ENCODE data around the gene RORB. TPM values are rescaled to one million over a fixed set of nuclear protein-coding genes. Genes with fewer than 3 reads are reported as not detected.

RORB gene
- total RNA-seq, 1 experiment from 2014 or later: 0.08 TPM

GRCh38 chr9:74721696-74722660 lies 224.8 kb downstream of the RORB start:
- Histone ChIP-seq H3K36me3 (ENCODE audit: control insufficient read depth, insufficient read depth, low read length) (no peaks in the 10 kb centered on the region), H3K4me1 (ENCODE audit: control insufficient read depth, insufficient read depth, low read length) (no peaks in the 10 kb centered on the region), H3K27me3 (ENCODE audit: control insufficient read depth, insufficient read depth, low read length) (no peaks in the 10 kb centered on the region), H3K27ac (ENCODE audit: low read length) (no peak overlapping the region), H3K9me3 (ENCODE audit: control insufficient read depth, insufficient read depth, low read depth, low read length) (no peaks in the 10 kb centered on the region), H3K4me3 (ENCODE audit: low read depth in 2 of 2, low read length in 2 of 2) (no peak overlapping the region)
- ATAC-seq (no peak), DNase-seq (ENCODE audit: low read depth, low spot score) (no peak)
- TF ChIP-seq CTCF (IDR thresholded peaks at IDR 0.05) (no peak), SIN3A (IDR thresholded peaks at IDR 0.05; ENCODE audit: borderline replicate concordance, insufficient read depth, low read depth, low read length) (no peak), REST (IDR thresholded peaks at IDR 0.05; ENCODE audit: insufficient read depth in 1 of 2, low read depth in 2 of 2, low read length in 1 of 2) (no peak), TCF7L2 (IDR thresholded peaks at IDR 0.05; ENCODE audit: low read depth, low read length) (no peak), POLR2AphosphoS5 (IDR thresholded peaks at IDR 0.05; ENCODE audit: low read depth, low read length) (no peak)
- CTCF ChIA-PET: no interaction called here
- in situ Hi-C loops (cut with HindIII; ENCODE audit: low pct_unique_long_range_greater_than_20kb, low sequenced_read_pairs) (no loop called here), intact Hi-C loops (cut with micrococcal nuclease; ENCODE audit: unreplicated experiment) (no loop called here)
- POLR2A ChIA-PET: no interaction called here
- no TSS peak for BruUV-seq (replicated peaks)

GRCh38 chr9:74724317-74724716 lies 227.2 kb downstream of the RORB start:
- ATAC-seq (no peak), DNase-seq (ENCODE audit: low read depth, low spot score) (no peak)
- in situ Hi-C loops (cut with HindIII; ENCODE audit: low pct_unique_long_range_greater_than_20kb, low sequenced_read_pairs) (no loop called here), intact Hi-C loops (cut with micrococcal nuclease; ENCODE audit: unreplicated experiment) (no loop called here)
- CTCF ChIA-PET: no interaction called here
- Histone ChIP-seq H3K4me3 (ENCODE audit: low read depth in 2 of 2, low read length in 2 of 2) (no peak overlapping the region), H3K9me3 (ENCODE audit: control insufficient read depth, insufficient read depth, low read depth, low read length) (no peaks in the 10 kb centered on the region), H3K27ac (ENCODE audit: low read length) (no peak overlapping the region), H3K27me3 (ENCODE audit: control insufficient read depth, insufficient read depth, low read length) (no peaks in the 10 kb centered on the region), H3K4me1 (ENCODE audit: control insufficient read depth, insufficient read depth, low read length) (no peaks in the 10 kb centered on the region), H3K36me3 (ENCODE audit: control insufficient read depth, insufficient read depth, low read length) (no peaks in the 10 kb centered on the region)
- no TSS peak for BruUV-seq (replicated peaks)
- TF ChIP-seq POLR2AphosphoS5 (IDR thresholded peaks at IDR 0.05; ENCODE audit: low read depth, low read length) (no peak), SIN3A (IDR thresholded peaks at IDR 0.05; ENCODE audit: borderline replicate concordance, insufficient read depth, low read depth, low read length) (no peak), REST (IDR thresholded peaks at IDR 0.05; ENCODE audit: insufficient read depth in 1 of 2, low read depth in 2 of 2, low read length in 1 of 2) (no peak), TCF7L2 (IDR thresholded peaks at IDR 0.05; ENCODE audit: low read depth, low read length) (no peak), CTCF (IDR thresholded peaks at IDR 0.05) (no peak)
- POLR2A ChIA-PET: no interaction called here

Measured in Panc1 (cell line).